Breast epithelium (tissue), 4 donors: Measurements from ENCODE around the gene AFAP1. TPM values are rescaled to one million over a fixed set of nuclear protein-coding genes. Genes with fewer than 3 reads are reported as not detected.

ENCODE experiments used
- DNase-seq, 2 donors: peaks; one replicate each; pipeline ENCODE4 v3.0.0-alpha.2; 2019; ENCODE audit warnings: low spot score in 2 of 2
- H3K27ac ChIP-seq, 2 donors: fragments of 200-600 bp; sonication (generic) in 1 of 2; one replicate each; pipeline ENCODE4 v1.5.1; 2016 to 2019; ENCODE audit warnings: mild to moderate bottlenecking in 1 of 2
- H3K27me3 ChIP-seq, 2 donors: fragments of 200-600 bp; sonication (generic) in 1 of 2; one replicate each; pipeline versions ENCODE4 v1.5.1 to v1.6.0; 2017 to 2019; ENCODE audit warnings: control low read depth in 1 of 2, mild to moderate bottlenecking in 1 of 2
- H3K36me3 ChIP-seq: fragments of 200-600 bp; one replicate; pipeline ENCODE4 v1.5.1; 2019
- H3K4me1 ChIP-seq, 2 donors: fragments of 200-600 bp; sonication (generic); one replicate each; pipeline ENCODE4 v1.5.1; 2016 to 2019; ENCODE audit warnings: control low read depth in 1 of 2
- H3K4me3 ChIP-seq, 3 donors: fragments of 200-600 bp; sonication (generic); 1 replicate in 2 of 3; 2 replicates in 1 of 3; pipeline ENCODE4 v1.5.1; 2016 to 2019; ENCODE audit warnings: mild to moderate bottlenecking in 3 of 3, moderate library complexity in 2 of 3
- H3K9me3 ChIP-seq, 2 donors: fragments of 200-600 bp; sonication (generic) in 1 of 2; one replicate each; pipeline ENCODE4 v1.5.1; 2016 to 2019; ENCODE audit warnings: control low read depth in 1 of 2
- POLR2A ChIP-seq: fragments of 450-650 bp; IDR thresholded peaks from one replicate; pipeline ENCODE4 v1.6.1; 2016; ENCODE audit warnings: antibody characterized with exemption, mild to moderate bottlenecking, moderate library complexity
- POLR2AphosphoS5 ChIP-seq, 3 donors: sonication (generic); formaldehyde crosslinking; IDR thresholded peaks; one replicate each; pipeline ENCODE4 v1.6.1; 2017; ENCODE audit warnings: antibody characterized with exemption in 3 of 3
- intact Hi-C: fragments of 100-400 bp; cut with DNase I; formaldehyde crosslinking; loops from one replicate; pipeline ENCODE4 v1.15.1; 2023; ENCODE audit warnings: low total_unique reads
- total RNA-seq, 3 donors: library from RNA; depleted of rRNA; stranded (reverse); fragments of >200 nt; gene quantifications; one replicate each; pipeline ENCODE4 v1.1.0, GENCODE V29; 2016
- TF ChIP-seq, protein P1 (sequence below), 3 donors: fragments of 450-650 bp; IDR thresholded peaks; one replicate each; pipeline ENCODE4 v1.5.1; 2016 to 2017; ENCODE audit warnings: antibody characterized with exemption in 3 of 3, mild to moderate bottlenecking in 3 of 3, moderate library complexity in 3 of 3

The AFAP1 gene
- total RNA-seq, 3 donors from 2014 or later: 14.5 to 21.6 (median 16.6) TPM

DNA sequence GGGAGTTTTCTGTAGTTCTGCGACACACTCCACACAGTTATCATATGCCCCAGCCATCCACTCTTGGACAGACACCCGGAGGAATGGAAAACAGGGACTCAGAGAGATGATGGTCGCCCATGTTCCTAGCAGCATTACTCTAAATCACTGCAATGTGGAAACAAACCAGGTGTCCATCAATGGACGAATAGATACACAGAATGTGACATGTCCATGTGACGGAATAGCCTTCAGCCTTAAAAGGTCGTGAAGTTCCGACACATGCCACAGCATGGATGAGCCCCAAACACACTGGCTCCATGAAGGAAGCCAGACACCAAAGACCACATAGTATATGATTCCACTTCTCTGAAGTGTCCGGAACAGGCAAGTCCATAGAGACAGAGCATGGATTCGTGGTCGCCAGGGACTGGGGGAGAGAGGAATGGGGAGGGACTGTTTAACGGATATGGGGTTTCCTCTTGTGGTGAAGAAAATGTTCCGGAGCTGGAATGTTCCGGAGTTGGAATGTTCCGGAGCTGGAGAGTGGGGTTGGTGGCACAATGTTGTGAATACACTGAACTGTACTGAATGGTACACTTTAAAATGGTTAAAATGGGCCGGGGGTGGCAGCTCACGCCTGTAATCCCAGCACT, 28.7 kb upstream of the AFAP1 start:
- no peak for DNase-seq
- Histone ChIP-seq H3K9me3 (no peaks in the 10 kb centered on the region), H3K27ac (peak overlapping the region; percentile 0 to 55), H3K4me1 (peaks cover 15 to 27% of the 10 kb centered on the region in 2 donors), H3K27me3 (no peaks in the 10 kb centered on the region), H3K4me3 (no peak overlapping the region), H3K36me3 (no peaks in the 10 kb centered on the region)
- TF ChIP-seq, protein P1, sequence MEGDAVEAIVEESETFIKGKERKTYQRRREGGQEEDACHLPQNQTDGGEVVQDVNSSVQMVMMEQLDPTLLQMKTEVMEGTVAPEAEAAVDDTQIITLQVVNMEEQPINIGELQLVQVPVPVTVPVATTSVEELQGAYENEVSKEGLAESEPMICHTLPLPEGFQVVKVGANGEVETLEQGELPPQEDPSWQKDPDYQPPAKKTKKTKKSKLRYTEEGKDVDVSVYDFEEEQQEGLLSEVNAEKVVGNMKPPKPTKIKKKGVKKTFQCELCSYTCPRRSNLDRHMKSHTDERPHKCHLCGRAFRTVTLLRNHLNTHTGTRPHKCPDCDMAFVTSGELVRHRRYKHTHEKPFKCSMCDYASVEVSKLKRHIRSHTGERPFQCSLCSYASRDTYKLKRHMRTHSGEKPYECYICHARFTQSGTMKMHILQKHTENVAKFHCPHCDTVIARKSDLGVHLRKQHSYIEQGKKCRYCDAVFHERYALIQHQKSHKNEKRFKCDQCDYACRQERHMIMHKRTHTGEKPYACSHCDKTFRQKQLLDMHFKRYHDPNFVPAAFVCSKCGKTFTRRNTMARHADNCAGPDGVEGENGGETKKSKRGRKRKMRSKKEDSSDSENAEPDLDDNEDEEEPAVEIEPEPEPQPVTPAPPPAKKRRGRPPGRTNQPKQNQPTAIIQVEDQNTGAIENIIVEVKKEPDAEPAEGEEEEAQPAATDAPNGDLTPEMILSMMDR (IDR thresholded peaks at IDR 0.05): no peak
- TF ChIP-seq POLR2A: no peak
- TF ChIP-seq POLR2AphosphoS5 (IDR thresholded peaks at IDR 0.05): no peak
- intact Hi-C loops: no loop called here

DNA sequence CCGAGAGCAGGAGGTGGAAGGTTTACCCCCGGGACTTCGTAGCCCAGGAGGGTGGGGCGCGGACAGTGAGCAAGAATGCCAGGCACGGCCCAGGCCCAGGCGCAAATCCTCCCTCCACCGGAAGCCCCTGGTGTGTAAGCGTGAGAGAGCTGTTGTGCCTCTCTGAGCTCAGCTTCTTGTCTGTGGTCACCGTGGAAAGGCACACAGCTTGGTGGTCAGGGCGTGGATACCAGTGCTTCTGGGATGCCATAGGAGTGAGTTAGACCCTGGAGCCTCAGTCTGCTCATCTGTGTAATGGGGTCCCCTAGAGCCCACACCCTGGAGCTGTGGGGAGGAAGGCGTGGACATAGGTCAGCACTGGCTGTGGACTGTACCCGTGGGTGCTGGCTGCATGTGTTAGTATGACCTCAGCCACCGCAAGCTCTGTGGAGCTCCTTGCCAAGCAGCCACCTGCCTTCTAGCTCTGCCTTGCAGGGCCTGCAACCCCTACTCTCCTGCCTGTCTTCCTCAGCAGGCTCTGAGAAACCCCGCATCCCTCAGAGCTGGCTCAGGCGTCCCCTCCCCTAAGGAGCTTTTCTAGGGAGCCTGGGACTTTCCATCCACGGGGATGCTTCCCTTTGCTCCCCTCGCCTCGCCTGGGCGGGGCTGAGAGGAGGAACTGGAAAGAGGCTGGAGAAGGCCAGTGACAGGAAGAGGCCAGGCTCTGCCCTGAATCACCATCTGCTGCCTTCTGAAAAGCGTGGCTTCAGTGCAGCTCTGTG, 28.0 kb upstream of the AFAP1 start:
- Histone ChIP-seq H3K4me3 (no peak overlapping the region), H3K9me3 (no peaks in the 10 kb centered on the region), H3K36me3 (no peaks in the 10 kb centered on the region), H3K4me1 (peaks cover 15 to 27% of the 10 kb centered on the region in 2 donors), H3K27ac (peak overlapping the region; percentile 55 to 66), H3K27me3 (no peaks in the 10 kb centered on the region)
- intact Hi-C loops: no loop called here
- DNase-seq: no peak
- TF ChIP-seq, protein P1 (IDR thresholded peaks at IDR 0.05): no peak
- TF ChIP-seq POLR2AphosphoS5 (IDR thresholded peaks at IDR 0.05) (no peak), POLR2A (no peak)

DNA sequence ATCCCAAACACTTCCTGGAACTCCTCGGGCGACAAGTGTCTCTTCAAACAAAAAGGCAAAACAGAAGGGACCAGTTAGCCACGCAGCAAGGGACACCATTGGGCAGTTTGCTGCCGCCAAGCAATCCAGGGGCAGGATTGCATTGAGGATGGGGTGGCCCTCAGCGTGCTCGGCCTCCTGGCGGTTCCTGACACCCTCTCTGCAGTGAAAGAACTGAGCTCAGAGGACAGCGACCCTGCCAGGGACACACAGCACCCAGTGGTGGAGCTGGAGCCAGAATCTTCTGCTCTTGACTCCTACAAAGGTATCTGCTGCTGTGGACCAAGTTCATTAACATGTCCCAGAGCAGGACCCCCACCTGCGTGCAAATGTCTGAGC, 27.4 kb upstream of the AFAP1 start:
- no peaks in the 10 kb centered on the region for H3K36me3 ChIP-seq
- no peak overlapping the region for H3K4me3 ChIP-seq
- H3K9me3 ChIP-seq: no peaks in the 10 kb centered on the region
- H3K4me1 ChIP-seq: peaks cover 11 to 21% of the 10 kb centered on the region in 2 donors
- H3K27me3 ChIP-seq: no peaks in the 10 kb centered on the region
- TF ChIP-seq POLR2AphosphoS5 (IDR thresholded peaks at IDR 0.05) (no peak), POLR2A (no peak)
- TF ChIP-seq, protein P1 (IDR thresholded peaks at IDR 0.05): no peak
- no peak for DNase-seq
- intact Hi-C loops: no loop called here
- H3K27ac ChIP-seq: peak overlapping the region in 1 of 2 donors; percentile 66

DNA sequence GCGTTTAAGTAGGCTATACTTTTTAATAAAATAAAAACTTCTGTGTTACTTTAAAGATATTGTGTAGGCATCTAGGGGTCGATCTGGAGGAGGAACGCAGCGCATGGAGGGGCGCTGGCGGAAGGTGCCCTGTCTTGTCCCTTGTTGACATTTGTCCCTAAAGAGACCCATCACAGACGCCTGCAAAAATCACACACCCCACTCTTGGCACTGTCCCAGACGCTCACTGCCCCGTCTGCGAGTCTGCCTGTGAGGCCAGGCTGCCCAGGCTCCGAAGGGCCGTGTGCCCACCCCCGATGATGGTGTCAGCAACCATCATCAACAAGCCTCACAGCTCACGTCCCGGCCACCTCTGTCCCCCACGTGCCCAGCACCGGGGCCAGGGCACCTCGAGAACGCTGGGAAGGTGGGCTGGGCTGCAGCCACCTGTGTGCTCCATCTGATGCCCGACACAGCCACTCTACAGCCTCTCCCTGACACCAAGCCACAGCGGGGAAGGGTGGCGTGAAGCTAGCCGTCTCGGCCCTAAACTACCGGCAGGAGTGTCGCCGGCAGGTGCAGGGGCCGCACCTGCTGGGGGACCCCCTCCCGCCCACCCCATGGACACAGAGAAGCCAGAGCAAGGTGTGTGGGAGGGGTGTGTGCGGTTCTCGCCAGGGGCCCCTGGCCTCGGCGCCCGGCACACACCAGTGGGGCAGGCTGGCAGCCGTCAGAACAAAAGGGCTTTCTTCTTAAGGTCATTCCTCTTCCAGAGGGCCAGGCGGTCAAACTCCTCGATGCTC, 26.8 kb upstream of the AFAP1 start:
- TF ChIP-seq POLR2A (no peak), POLR2AphosphoS5 (IDR thresholded peaks at IDR 0.05) (no peak)
- TF ChIP-seq, protein P1 (IDR thresholded peaks at IDR 0.05): no peak
- intact Hi-C loops: no loop called here
- H3K27me3 ChIP-seq: no peaks in the 10 kb centered on the region
- DNase-seq: no peak
- H3K4me1 ChIP-seq: peaks cover 7 to 16% of the 10 kb centered on the region in 2 donors
- H3K27ac ChIP-seq: peak overlapping the region; percentile 66 to 68
- no peak overlapping the region for H3K4me3 ChIP-seq
- no peaks in the 10 kb centered on the region for H3K9me3 ChIP-seq
- H3K36me3 ChIP-seq: no peaks in the 10 kb centered on the region
